ENCODE measurements around the gene AGAP5. TPM values are rescaled to one million over a fixed set of nuclear protein-coding genes. Genes with fewer than 3 reads are reported as not detected.
"Not testable (repeated sequence)": the region's sequence is repeated elsewhere in the genome, so short reads cannot be mapped to it uniquely, and the experiment has no call there.

AGAP5 gene
- 9.8 TPM for total RNA-seq
- long read RNA-seq: 0 reads

DNA sequence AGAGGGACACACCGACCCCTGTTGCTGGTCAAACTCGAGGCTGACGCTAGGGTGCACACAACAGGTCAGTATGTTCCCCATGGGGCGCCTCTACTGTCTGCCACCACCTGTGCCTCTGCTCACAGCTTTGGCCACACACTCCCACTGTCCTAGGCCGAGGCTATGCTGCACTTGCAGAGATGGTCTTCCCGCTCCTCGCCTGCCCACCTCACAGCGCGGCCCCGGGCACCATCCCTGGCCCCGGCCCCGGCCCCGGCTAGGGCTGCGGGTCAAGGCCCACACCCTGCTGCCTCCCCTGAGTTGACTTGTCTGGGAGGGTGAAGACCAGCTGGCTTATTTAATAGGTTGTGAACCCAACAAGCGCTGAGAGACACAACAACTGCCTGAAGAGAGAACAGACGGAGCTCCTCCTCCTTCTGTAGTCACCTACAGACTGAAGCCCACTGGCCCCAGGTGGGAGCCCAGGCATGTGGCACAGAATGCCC, at the start of gene AGAP5:
Gene AGAP5, minus strand, starts transcription at position 435 of the 485 bp plus-strand sequence. Its CDS starts 354 bp downstream, at position 81.
- H3K9me3 ChIP-seq; H3K4me3 ChIP-seq; H3K27me3 ChIP-seq; DNase-seq; intact Hi-C loops (cut with DNase I); H3K36me3 ChIP-seq; H3K27ac ChIP-seq; H3K4me1 ChIP-seq; ATAC-seq: not testable (repeated sequence)

DNA sequence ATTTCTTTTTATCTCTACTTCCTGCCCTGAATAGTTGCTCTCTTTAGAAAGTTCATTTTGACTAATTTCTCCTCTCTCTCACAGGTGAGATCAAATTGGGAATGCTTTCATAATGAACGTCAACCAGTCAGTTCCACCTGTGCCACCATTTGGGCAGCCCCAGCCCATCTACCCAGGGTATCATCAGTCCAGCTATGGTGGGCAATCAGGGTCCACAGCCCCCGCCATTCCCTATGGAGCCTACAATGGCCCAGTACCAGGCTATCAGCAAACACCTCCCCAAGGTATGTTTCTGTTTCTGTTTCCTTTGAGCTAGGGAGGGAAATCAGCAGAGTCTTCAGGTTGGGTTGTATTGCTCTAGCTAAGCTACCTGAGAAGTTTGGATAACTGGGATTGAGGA, 48.8 kb upstream of the AGAP5 start:
- H3K9me3 ChIP-seq: no peaks in the 10 kb centered on the region
- H3K27ac ChIP-seq: no peak overlapping the region
- H3K4me1 ChIP-seq: peaks cover 44% of the 10 kb centered on the region
- no peaks in the 10 kb centered on the region for H3K27me3 ChIP-seq
- DNase-seq (no peak), ATAC-seq (no peak)
- TF ChIP-seq, protein P1, sequence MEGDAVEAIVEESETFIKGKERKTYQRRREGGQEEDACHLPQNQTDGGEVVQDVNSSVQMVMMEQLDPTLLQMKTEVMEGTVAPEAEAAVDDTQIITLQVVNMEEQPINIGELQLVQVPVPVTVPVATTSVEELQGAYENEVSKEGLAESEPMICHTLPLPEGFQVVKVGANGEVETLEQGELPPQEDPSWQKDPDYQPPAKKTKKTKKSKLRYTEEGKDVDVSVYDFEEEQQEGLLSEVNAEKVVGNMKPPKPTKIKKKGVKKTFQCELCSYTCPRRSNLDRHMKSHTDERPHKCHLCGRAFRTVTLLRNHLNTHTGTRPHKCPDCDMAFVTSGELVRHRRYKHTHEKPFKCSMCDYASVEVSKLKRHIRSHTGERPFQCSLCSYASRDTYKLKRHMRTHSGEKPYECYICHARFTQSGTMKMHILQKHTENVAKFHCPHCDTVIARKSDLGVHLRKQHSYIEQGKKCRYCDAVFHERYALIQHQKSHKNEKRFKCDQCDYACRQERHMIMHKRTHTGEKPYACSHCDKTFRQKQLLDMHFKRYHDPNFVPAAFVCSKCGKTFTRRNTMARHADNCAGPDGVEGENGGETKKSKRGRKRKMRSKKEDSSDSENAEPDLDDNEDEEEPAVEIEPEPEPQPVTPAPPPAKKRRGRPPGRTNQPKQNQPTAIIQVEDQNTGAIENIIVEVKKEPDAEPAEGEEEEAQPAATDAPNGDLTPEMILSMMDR (IDR thresholded peaks at IDR 0.05): no peak
- peaks cover 54% of the 10 kb centered on the region for H3K36me3 ChIP-seq
- no peak overlapping the region for H3K4me3 ChIP-seq
- intact Hi-C loops (cut with DNase I): no loop called here

GRCh38 chr10:73744664-73744975, 46.7 kb upstream of the AGAP5 start:
- peak overlapping the region; percentile 99 for H3K4me3 ChIP-seq
- no peak for DNase-seq
- H3K9me3 ChIP-seq: no peaks in the 10 kb centered on the region
- H3K27me3 ChIP-seq: no peaks in the 10 kb centered on the region
- H3K4me1 ChIP-seq: peaks cover 43% of the 10 kb centered on the region
- peak; percentile 58 for ATAC-seq
- TF ChIP-seq, protein P1 (IDR thresholded peaks at IDR 0.05): no peak
- intact Hi-C loops (cut with DNase I): no loop called here
- H3K27ac ChIP-seq: peak overlapping the region; percentile 98
- H3K36me3 ChIP-seq: peaks cover 33% of the 10 kb centered on the region

- peak within 1 kb of the TSS; percentile 98 for H3K27ac ChIP-seq
- intact Hi-C loops (cut with DNase I): no loop called here
Observed at GRCh38 chr10:73743905-73744663, 46.2 kb upstream of the AGAP5 start, which contains the start of gene SEC24C. TSS of gene SEC24C (plus strand) at chr10:73744372. CDS start at chr10:73746833, 2,461 bp downstream.

DNA sequence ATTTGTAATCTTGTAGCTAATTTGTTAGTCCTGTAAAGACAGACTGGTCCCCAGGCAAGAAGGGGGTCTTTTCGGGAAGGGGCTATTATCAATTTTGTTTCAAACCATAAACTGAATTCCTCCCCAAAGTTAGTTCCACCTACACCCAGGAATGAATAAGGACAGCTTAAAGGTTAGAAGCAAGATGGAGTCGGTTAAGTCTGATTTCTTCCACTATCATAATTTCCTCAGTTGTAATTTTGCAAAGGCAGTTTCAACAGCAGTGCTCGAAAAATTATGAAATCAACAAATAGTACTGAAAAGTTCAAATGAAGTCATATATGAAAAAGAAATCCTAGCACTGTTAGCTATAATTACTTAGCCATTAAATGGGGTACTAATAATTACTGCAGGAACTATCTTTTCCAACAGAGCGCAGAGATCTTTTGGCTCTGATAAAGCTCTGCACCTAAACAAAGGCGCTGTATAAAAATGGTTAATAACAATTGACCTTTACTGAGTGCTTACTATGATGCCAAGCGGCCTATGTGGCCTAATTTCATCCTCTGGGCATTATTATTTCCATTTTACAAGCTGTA, 45.5 kb upstream of the AGAP5 start:
- H3K4me3 ChIP-seq: peak overlapping the region; percentile 99
- H3K9me3 ChIP-seq: no peaks in the 10 kb centered on the region
- peaks cover 21% of the 10 kb centered on the region for H3K36me3 ChIP-seq
- intact Hi-C loops (cut with DNase I): no loop called here
- DNase-seq (no peak), ATAC-seq (no peak)
- peak overlapping the region; percentile 98 for H3K27ac ChIP-seq
- H3K27me3 ChIP-seq: no peaks in the 10 kb centered on the region
- peaks cover 35% of the 10 kb centered on the region for H3K4me1 ChIP-seq
- TF ChIP-seq, protein P1 (IDR thresholded peaks at IDR 0.05): no peak

More at GRCh38 chr10:73743905-73744663, 46.2 kb upstream of the AGAP5 start, which contains the start of gene SEC24C:
- TF ChIP-seq, protein P1 (IDR thresholded peaks at IDR 0.05): no peak
- Histone ChIP-seq H3K4me3 (peak within 1 kb of the TSS; percentile 99), H3K27me3 (no peaks in the 10 kb centered on the region), H3K4me1 (peaks cover 38% of the 10 kb centered on the region), H3K36me3 (peaks cover 27% of the 10 kb centered on the region), H3K9me3 (no peaks in the 10 kb centered on the region)
- peak; percentile 97 for ATAC-seq
- DNase-seq: peak; percentile 98

- intact Hi-C loops (cut with DNase I): no loop called here
Observed at GRCh38 chr10:73742454-73742734, 44.5 kb upstream of the AGAP5 start.

GRCh38 chr10:73740501-73741254, 42.8 kb upstream of the AGAP5 start:
- intact Hi-C loops (cut with DNase I); H3K27me3 ChIP-seq; DNase-seq; ATAC-seq; H3K4me3 ChIP-seq; H3K36me3 ChIP-seq; H3K27ac ChIP-seq; H3K9me3 ChIP-seq: not testable (repeated sequence)
- peaks cover 27% of the 10 kb centered on the region for H3K4me1 ChIP-seq

More at GRCh38 chr10:73742454-73742734, 44.5 kb upstream of the AGAP5 start:
- Histone ChIP-seq H3K4me3 (no peak overlapping the region), H3K4me1 (peaks cover 35% of the 10 kb centered on the region), H3K27me3 (no peaks in the 10 kb centered on the region), H3K36me3 (peaks cover 16% of the 10 kb centered on the region), H3K27ac (no peak overlapping the region), H3K9me3 (no peaks in the 10 kb centered on the region)
- no peak for ATAC-seq
- DNase-seq: no peak
- TF ChIP-seq, protein P1 (IDR thresholded peaks at IDR 0.05): no peak
